BE2C (cell line): ENCODE measurements around the gene MRFAP1L1.
A peak's percentile ranks its signal among the peaks of the same experiment; 100 is the strongest.

Experiments used
- DNase-seq: peaks from one replicate; pipeline ENCODE4 v3.0.0-alpha.2; 2020
- H3K27me3 ChIP-seq: fragments of 250-450 bp; sonication (Bioruptor Pico); 2 replicates; pipeline ENCODE4 v1.5.1; 2020; ENCODE audit warnings: mild to moderate bottlenecking
- H3K36me3 ChIP-seq: fragments of 250-450 bp; sonication (Bioruptor Pico); 2 replicates; pipeline ENCODE4 v1.5.1; 2020; ENCODE audit warnings: mild to moderate bottlenecking
- H3K4me1 ChIP-seq: fragments of 250-450 bp; sonication (Bioruptor Pico); 2 replicates; pipeline ENCODE4 v1.5.1; 2020
- H3K4me3 ChIP-seq: 2 replicates; pipeline ENCODE4 v1.5.1; 2011; ENCODE audit warnings: low read depth, low read length
- H3K9me3 ChIP-seq: fragments of 250-450 bp; sonication (Bioruptor Pico); 2 replicates; pipeline ENCODE4 v1.5.1; 2020
- CTCF ChIP-seq: IDR thresholded peaks from 2 replicates; pipeline ENCODE4 v1.5.1; 2012; ENCODE audit warnings: mild to moderate bottlenecking, low read depth, low read length

Gene MRFAP1L1

GRCh38 chr4:6705646-6706045 is 4.0 kb downstream of the MRFAP1L1 start:
- no peak for TF ChIP-seq CTCF
- Histone ChIP-seq H3K27me3 (no peaks in the 10 kb centered on the region), H3K36me3 (peaks cover 59% of the 10 kb centered on the region)

GRCh38 chr4:6703786-6704185 is 5.9 kb downstream of the MRFAP1L1 start:
- no peak for DNase-seq
- Histone ChIP-seq H3K27me3 (no peaks in the 10 kb centered on the region), H3K4me3 (no peak overlapping the region), H3K36me3 (peaks cover 59% of the 10 kb centered on the region), H3K4me1 (peaks cover 3% of the 10 kb centered on the region; the same call in 1 of the 2 replicates), H3K9me3 (no peaks in the 10 kb centered on the region; the same call in 1 of the 2 replicates)
- no peak for TF ChIP-seq CTCF

More at GRCh38 chr4:6705646-6706045, 4.0 kb downstream of the MRFAP1L1 start:
- H3K9me3 ChIP-seq, result no peaks in the 10 kb centered on the region; the same call in none of the 2 replicates
- DNase-seq, result no peak
- peaks cover 3% of the 10 kb centered on the region; the same call in 1 of the 2 replicates for H3K4me1 ChIP-seq
- no peak overlapping the region for H3K4me3 ChIP-seq

DNA sequence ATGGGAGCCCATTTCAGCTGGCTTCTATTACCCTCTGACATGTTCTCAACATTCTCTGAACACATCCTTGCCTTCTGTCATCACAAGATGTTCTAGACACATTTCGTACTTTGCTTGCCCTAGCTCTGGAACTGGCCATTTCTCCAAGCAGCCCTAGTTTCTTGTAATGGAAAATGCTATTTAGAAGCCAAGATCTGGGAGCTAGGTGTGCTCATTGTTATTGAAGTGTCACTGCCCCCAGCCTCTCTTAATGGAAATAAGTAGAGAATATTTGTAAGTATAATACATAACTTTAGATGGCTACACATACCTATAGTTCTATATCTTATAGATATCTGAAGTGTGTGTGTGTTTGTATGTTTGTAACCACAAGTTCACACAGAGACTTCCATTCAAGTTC is 6.9 kb downstream of the MRFAP1L1 start:
- DNase-seq, result no peak
- H3K4me3 ChIP-seq, result no peak overlapping the region
- no peaks in the 10 kb centered on the region for H3K27me3 ChIP-seq
- no peak for TF ChIP-seq CTCF
- no peaks in the 10 kb centered on the region; the same call in 1 of the 2 replicates for H3K4me1 ChIP-seq
- H3K36me3 ChIP-seq, result peaks cover 52% of the 10 kb centered on the region
- H3K9me3 ChIP-seq, result no peaks in the 10 kb centered on the region; the same call in 1 of the 2 replicates

DNA sequence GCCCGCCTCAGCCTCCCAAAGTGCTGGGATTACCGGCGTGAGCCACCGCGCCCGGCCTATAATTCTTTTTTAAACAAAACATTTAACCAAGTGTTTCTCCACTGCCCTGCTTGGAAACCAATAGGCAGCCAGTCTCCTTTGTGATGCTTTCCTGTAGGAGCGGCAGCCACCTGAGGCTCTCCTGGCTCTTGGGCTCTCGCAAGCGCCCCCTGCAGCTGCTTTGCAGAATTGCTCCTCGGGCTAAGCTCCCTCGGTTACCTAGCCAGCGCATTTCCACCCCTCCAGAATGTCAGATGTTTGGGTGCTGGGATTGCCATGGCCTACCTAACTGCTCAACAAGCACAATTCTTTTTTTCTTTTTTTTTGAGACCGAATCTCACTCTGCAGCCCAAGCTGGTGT is 8.3 kb downstream of the MRFAP1L1 start:
- DNase-seq, result no peak
- Histone ChIP-seq H3K36me3 (peaks cover 38% of the 10 kb centered on the region), H3K9me3 (no peaks in the 10 kb centered on the region; the same call in 1 of the 2 replicates), H3K4me3 (no peak overlapping the region), H3K27me3 (no peaks in the 10 kb centered on the region), H3K4me1 (peaks cover 10% of the 10 kb centered on the region)
- peak; percentile 48 for TF ChIP-seq CTCF

GRCh38 chr4:6699903-6700302 is 9.8 kb downstream of the MRFAP1L1 start:
- Histone ChIP-seq H3K4me1 (peaks cover 15% of the 10 kb centered on the region), H3K9me3 (no peaks in the 10 kb centered on the region), H3K36me3 (peaks cover 28% of the 10 kb centered on the region), H3K27me3 (no peaks in the 10 kb centered on the region), H3K4me3 (no peak overlapping the region)
- no peak for DNase-seq
- no peak for TF ChIP-seq CTCF

DNA sequence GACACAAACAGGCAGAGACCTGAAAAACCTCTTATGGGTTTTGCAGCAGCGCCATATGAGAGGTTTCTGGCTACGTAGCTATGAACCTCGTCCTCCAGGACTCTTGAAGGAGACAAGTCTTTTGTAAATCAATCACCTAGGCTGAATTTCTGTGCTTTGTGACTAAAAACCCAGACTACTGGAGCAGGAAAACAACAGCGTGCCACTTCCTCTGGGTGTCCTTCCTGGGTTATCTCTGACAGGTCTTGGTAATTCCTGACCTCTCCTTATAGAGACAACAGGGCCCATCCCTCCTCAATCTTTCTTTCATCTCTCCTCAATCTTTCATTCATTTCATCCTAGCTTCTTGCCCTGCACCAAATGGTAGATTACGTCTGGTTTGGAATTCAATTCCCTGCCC is 10.3 kb downstream of the MRFAP1L1 start:
- DNase-seq, result no peak
- Histone ChIP-seq H3K9me3 (no peaks in the 10 kb centered on the region), H3K36me3 (peaks cover 27% of the 10 kb centered on the region), H3K27me3 (no peaks in the 10 kb centered on the region), H3K4me1 (peaks cover 17% of the 10 kb centered on the region), H3K4me3 (no peak overlapping the region)
- TF ChIP-seq CTCF, result no peak
